HG02973 (cell line): Measurements from ENCODE around the gene C12orf75.
"Not testable (repeated sequence)": the region's sequence is repeated elsewhere in the genome, so short reads cannot be mapped to it uniquely, and the experiment has no call there.

Experiments
- ATAC-seq: cut with Tn5 transposase; IDR thresholded peaks from one replicate; pipeline ENCODE4 v1.9.1; 2021; ENCODE audit warnings: moderate library complexity; ENCODE audit not compliant: unreplicated experiment

The C12orf75 gene

GRCh38 chr12:105334001-105334400, 3.5 kb downstream of the C12orf75 start:
- ATAC-seq = no peak

- ATAC-seq = no peak
These were observed 4.1 kb downstream of the C12orf75 start for GRCh38 chr12:105334582-105334981.

DNA sequence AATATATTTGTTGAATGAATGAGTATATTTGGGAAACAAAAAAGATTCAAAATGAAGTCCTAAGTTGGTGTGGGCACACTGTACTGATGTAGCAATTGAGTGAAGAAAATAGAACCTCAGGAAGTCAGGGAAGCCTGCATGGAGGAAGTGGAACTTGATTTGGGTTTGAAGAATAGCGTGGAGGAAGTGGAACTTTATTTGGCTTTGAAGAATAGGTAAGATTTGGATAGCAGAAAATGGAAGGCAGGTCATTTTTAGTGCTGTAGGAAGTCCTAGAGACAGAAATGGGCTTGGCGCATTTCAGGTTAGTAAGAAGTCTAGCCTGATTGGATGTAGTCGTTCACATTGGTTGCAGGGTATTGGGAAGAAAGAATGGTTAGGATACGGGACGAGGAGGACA, 5.4 kb downstream of the C12orf75 start:
- no peak for ATAC-seq

GRCh38 chr12:105336411-105336810, 5.9 kb downstream of the C12orf75 start:
- no peak for ATAC-seq

DNA sequence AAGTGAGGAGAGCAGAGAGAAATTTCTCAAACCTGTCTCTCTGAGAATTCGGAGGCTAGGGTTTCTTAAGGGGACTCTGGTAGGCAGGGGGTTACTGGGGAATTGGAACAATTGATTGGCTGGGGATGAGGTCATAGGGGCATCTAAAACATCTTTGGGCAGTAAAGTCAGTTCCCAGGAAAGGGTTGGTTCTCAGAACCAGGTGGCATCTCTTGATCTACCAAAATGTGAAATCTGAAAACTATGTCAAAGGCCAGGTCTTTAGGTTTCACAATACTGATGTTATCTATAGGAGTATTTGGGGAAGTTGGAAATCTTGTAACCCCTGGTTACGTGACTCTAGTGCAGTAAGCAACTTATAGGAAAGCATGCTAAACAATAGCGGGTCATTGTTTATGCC, 6.9 kb downstream of the C12orf75 start:
- ATAC-seq = no peak

- ATAC-seq = no peak
These were observed 8.5 kb downstream of the C12orf75 start for GRCh38 chr12:105338966-105339365.

GRCh38 chr12:105341010-105341409, 10.5 kb downstream of the C12orf75 start:
- no peak for ATAC-seq

DNA sequence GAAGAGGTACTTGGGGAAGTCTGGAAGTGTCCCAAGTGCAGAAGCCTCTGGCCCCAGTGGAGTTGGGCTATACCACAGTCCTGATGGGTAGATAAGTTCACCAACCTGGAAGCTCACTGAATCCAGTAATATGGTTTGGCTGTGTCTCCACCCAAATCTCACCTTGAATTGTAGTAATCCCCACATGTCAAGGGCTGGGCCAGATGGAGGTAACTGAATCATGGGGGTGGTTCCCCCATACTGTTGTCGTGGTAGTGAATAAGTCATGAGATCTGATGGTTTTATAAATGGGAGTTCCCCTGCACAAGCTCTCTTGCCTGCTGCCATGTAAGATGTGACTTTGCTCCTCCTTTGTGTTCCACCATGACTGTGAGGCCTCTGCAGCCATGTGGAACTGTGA, 11.1 kb downstream of the C12orf75 start:
- ATAC-seq = not testable (repeated sequence)

DNA sequence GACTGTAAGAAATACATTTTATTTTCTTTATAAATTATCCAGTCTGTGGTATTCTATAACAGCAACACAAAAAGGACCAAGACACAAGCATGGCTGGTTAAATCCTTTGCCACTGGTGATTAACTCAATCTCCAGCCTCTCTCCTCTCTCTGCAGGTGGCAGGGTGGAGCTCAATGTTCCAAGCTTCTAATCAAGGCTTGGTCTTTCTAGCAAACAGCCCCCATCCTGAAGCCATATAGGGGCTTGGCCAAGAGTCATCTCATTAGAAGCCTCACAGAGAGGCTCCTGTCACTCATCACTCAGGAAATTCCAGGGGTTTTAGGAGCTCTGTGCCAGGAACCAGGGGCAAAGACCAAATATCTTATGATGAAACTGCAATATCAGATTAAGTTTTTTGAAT, 12.0 kb downstream of the C12orf75 start:
- no peak for ATAC-seq

DNA sequence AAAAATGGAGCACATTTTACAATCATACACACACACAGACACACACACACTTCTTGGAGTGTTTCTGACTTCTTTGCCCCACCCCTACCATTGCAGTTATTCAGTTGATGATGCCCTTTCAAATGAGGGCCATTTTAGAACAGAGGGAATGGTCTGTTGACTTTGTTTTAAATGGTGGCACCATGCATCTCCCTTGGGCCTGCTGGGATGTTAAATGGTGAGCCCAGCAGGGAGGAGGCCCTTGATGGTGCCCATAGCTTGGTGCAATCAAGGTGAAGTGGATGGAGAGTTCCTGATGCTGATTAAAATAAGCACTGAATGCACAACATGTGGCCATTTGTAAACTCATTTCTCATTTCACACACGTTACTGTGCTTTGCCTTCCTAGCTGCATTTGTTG, 13.3 kb downstream of the C12orf75 start:
- no peak for ATAC-seq

- ATAC-seq = no peak
These were observed 17.0 kb downstream of the C12orf75 start for GRCh38 chr12:105347499-105347898.

GRCh38 chr12:105348142-105348541, 17.7 kb downstream of the C12orf75 start:
- ATAC-seq = no peak

- no peak for ATAC-seq
These were observed 18.1 kb downstream of the C12orf75 start for GRCh38 chr12:105348561-105348960.

- no peak for ATAC-seq
These were observed 18.6 kb downstream of the C12orf75 start for GRCh38 chr12:105349138-105349537.

DNA sequence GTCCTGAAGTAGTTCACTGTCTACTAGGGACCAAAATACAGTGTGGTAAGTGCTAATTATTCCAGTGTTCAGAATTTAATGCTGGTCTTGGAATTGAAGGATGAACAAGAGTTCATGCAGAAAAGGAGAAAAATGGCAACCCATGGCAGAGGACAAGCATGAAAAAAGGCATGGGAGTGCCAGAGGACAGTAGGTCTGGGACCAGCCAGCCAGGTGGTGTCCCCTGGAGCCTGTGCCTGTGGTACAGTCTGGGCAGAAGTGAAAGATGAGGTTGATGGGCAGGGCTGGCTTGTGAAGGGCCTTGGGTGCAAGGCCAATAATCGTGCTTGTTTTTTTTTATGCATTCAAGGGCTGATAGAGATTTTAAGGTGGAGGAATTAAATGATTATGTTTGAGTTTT, 21.0 kb downstream of the C12orf75 start:
- ATAC-seq = peak; percentile 37

DNA sequence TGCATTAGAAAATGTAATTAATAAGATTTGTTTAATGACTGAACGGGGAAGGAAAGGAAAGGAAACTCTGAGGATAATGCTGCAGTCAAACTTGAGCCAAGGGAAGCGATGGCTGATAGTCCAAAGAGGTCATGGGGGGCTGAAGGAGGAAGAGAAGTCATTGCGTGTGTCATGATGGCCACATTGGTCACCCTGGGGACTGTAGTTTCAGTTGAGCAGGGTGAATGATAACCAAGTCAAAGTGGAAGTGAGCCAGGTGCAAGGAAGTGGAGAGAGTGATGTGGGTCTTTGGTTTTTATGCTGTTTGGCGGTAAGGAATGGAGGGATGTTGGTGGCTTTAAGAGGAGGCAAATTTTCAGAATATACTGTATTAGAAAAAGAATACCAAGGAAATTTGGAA, 21.6 kb downstream of the C12orf75 start:
- ATAC-seq = peak; percentile 84

DNA sequence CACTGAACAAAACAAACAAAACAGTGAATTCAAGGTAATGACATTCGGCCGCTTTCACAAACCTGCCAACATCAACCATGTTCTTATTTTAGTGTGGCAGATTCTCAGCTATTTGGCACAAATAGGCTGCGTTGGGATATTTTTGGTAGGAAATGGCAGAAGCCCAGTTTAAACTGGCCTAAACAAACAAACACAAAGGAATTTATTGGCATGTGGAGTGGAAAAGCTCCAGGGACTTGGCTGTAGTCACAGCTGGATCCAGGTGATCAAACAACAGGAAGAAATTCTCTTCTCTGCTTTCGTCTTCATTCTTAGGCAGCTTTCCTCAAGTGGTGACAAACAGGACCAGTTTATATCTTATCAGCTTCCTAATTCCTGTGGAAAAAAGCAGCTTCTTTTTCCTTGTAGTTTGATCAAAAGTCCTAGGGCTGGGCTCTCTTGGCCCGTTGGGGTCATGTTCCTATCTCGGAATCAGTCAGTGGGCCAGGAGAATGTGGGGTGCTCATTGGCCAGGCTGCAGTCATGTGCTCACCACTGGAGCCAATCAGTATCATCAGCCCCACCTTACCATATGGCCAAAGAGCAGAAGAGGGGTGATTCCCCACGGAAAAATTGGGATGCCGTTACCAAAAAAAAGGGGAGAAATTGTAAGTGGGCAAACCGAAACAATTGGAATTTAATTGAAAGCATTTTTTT, 22.6 kb downstream of the C12orf75 start:
- ATAC-seq = no peak

DNA sequence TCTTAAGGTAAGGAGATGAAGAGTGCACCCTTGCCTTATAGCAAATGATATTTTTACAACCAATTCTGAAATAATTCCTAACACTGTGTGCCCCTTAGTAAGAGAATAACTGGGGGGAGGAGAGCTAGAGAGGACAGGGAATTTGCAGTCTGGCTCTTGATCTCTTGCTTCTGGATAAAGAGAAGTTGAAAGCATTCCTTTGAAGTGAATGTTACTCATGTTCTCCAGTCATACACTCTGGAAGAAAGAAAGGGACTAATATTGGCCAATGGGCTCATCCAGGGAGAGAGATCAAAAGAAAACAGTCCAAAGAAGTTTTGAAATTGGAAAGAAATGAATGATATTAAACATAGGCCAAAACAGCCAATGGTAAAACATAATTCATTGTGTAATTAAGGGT, 25.3 kb downstream of the C12orf75 start:
- ATAC-seq = no peak

DNA sequence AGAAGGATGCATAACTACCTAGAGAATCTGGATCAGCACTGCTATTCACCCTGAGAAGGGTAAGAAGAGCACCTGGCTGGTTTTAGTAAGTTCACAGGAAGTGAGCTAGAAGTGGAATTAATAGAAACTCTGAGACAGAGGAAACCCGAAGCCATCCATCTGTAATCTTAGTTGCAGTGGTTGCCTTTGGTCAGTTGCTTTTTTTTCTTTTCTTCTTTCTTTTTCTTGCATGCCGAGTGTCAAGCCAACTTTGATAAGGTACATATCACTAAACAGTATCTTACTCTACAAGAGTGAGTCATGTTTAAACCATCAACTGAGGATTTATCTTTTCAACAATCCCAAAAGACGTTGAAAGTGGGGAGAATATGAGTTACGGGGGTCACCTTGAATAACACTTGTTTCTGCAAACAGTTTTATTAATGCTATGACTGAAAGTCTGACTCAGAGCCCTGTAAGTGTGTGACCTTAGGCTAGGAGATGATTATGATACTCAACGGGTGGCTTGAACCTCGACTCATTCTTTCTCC, 26.7 kb downstream of the C12orf75 start:
- peak; percentile 60 for ATAC-seq

GRCh38 chr12:105358789-105359188, 28.3 kb downstream of the C12orf75 start:
- ATAC-seq = no peak

GRCh38 chr12:105359856-105360255, 29.4 kb downstream of the C12orf75 start:
- ATAC-seq = no peak

DNA sequence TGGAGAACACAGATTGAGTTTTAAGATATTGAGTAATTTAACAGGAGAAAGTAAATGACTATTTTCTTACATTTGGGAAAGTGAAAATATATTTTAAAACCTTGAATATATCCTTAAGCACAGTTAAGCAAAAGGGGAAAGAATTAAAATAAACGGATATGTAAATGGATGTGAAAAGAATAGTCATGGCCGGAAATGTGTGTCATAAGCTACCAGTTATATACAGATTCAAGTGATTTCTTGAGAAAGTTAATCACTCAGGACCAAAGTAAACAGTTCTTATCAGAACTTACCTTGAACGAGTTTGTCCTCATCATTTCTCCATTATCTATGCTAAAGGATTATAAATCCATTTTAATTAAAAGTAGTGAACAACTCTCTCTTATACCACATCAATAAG, 33.4 kb downstream of the C12orf75 start:
- ATAC-seq = no peak

- no peak for ATAC-seq
These were observed 34.7 kb downstream of the C12orf75 start for GRCh38 chr12:105365231-105365630.
